ENCODE measurements around the gene HTRA3.

The HTRA3 gene

DNA sequence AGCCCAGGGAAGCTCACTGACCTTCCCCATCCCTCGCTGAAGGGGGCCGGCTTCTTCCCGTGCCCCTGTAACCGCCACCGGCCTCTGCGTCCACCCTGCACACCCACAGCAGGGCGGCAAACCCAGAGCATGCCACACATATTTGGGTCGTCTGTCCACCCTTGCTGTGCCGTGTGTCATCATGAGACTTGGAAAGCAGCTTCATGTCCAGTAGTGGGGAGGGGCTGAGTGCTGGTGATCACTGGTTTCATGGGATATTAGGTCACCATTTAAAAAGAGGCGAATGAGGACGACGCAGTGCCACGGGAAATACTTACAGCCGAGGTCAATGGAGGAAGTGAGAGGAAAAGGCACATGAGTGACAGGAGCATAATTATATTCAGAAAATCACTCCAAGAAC is 74.8 kb downstream of the HTRA3 start:
- Histone ChIP-seq H3K27ac (ENCODE audit: low read depth, low read length) (no peak overlapping the region), H3K56ac (ENCODE audit: low read length) (no peak overlapping the region)
- WGBS (ENCODE audit: extremely low coverage, insufficient coverage, low lambda C conversion rate) = no CpG with 5 or more reads among the region's 14 CpGs

DNA sequence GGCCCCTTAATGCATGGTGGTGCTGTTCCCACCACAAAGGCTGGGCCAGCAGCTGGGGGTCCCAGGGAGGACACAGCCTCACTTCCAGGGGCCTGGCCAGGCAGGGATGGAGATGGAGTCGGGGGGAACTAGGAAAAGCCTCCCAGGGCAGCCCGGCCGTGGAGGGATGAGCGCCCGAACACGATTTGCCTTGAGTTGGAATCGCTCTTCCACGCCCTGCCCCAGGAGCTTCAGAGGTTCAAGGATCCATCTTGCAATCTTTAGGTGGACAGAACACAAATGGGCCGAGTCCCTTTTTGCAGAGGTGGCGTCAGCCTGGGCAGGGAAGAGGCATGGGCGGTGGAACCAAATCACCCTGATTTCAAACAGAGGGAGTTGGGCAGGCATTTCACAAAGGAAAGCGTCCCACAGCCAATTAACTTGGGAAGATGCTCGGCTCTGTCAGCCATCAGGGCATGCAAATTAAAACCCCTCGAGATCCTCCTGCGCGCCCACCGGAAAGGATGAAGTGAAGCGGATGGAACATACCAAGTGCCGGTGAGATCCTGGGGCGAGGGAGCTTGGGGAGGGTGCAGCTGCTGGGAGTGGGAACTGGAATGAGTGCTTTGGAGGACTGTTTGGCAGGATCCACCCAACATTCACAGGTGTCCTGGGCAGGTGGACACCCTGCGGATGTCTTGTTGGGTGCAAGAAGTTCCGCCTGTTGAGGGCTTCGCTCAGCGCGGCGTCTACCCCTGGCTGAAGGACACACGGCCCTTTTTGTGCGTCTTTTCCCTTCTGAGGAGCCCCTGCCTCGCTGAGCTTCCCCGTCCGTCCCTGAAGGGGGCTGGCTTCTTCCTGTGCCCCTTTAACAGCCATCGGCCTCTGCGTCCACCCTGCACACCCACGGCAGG is 75.7 kb downstream of the HTRA3 start:
- Histone ChIP-seq H3K9ac (ENCODE audit: low read length) (no peak overlapping the region), H3K18ac (ENCODE audit: low read length) (no peak overlapping the region), H2BK5ac (ENCODE audit: low read length) (no peak overlapping the region), H3K4me3 (ENCODE audit: low read length) (no peak overlapping the region), H2AK5ac (ENCODE audit: low read length) (no peak overlapping the region), H4K5ac (ENCODE audit: low read length) (no peak overlapping the region), H4K8ac (ENCODE audit: low read depth, low read length) (no peak overlapping the region), H3K79me2 (ENCODE audit: control insufficient read depth, insufficient read depth, low read length) (no peaks in the 10 kb centered on the region), H3K36me3 (ENCODE audit: control insufficient read depth, insufficient read depth, low read length) (no peaks in the 10 kb centered on the region), H3K79me1 (ENCODE audit: low read length) (no peaks in the 10 kb centered on the region), H3K4me2 (ENCODE audit: low read length) (no peak overlapping the region), H3K27ac (ENCODE audit: low read depth, low read length) (no peak overlapping the region), H3K27me3 (ENCODE audit: insufficient read depth, low read length, poor library complexity) (no peaks in the 10 kb centered on the region), H2BK120ac (ENCODE audit: low read depth, low read length) (no peak overlapping the region), H3K4ac (ENCODE audit: low read depth, low read length) (no peak overlapping the region), H3K56ac (ENCODE audit: low read length) (no peak overlapping the region), H3K23ac (ENCODE audit: low read length) (no peak overlapping the region), H3K4me1 (ENCODE audit: control insufficient read depth, low read depth, low read length) (no peaks in the 10 kb centered on the region), H2BK15ac (replicated peaks; ENCODE audit: low read depth) (no peak overlapping the region)
- DNase-seq = no peak
- WGBS (ENCODE audit: extremely low coverage, insufficient coverage, low lambda C conversion rate) = no CpG with 5 or more reads among the region's 34 CpGs

More for the DNA sequence above, 74.8 kb downstream of the HTRA3 start:
- Histone ChIP-seq H3K27me3 (ENCODE audit: insufficient read depth, low read length, poor library complexity) (no peaks in the 10 kb centered on the region), H3K4me3 (ENCODE audit: low read length) (no peak overlapping the region), H4K8ac (ENCODE audit: low read depth, low read length) (no peak overlapping the region), H3K79me1 (ENCODE audit: low read length) (no peaks in the 10 kb centered on the region), H3K9ac (ENCODE audit: low read length) (no peak overlapping the region), H3K18ac (ENCODE audit: low read length) (no peak overlapping the region), H4K5ac (ENCODE audit: low read length) (no peak overlapping the region), H3K79me2 (ENCODE audit: control insufficient read depth, insufficient read depth, low read length) (no peaks in the 10 kb centered on the region), H2BK5ac (ENCODE audit: low read length) (no peak overlapping the region), H3K23ac (ENCODE audit: low read length) (no peak overlapping the region), H2BK120ac (ENCODE audit: low read depth, low read length) (no peak overlapping the region), H2BK15ac (replicated peaks; ENCODE audit: low read depth) (no peak overlapping the region), H2AK5ac (ENCODE audit: low read length) (no peak overlapping the region), H3K36me3 (ENCODE audit: control insufficient read depth, insufficient read depth, low read length) (no peaks in the 10 kb centered on the region), H3K4me2 (ENCODE audit: low read length) (no peak overlapping the region), H3K4ac (ENCODE audit: low read depth, low read length) (no peak overlapping the region), H3K4me1 (ENCODE audit: control insufficient read depth, low read depth, low read length) (no peaks in the 10 kb centered on the region)
- no peak for DNase-seq

DNA sequence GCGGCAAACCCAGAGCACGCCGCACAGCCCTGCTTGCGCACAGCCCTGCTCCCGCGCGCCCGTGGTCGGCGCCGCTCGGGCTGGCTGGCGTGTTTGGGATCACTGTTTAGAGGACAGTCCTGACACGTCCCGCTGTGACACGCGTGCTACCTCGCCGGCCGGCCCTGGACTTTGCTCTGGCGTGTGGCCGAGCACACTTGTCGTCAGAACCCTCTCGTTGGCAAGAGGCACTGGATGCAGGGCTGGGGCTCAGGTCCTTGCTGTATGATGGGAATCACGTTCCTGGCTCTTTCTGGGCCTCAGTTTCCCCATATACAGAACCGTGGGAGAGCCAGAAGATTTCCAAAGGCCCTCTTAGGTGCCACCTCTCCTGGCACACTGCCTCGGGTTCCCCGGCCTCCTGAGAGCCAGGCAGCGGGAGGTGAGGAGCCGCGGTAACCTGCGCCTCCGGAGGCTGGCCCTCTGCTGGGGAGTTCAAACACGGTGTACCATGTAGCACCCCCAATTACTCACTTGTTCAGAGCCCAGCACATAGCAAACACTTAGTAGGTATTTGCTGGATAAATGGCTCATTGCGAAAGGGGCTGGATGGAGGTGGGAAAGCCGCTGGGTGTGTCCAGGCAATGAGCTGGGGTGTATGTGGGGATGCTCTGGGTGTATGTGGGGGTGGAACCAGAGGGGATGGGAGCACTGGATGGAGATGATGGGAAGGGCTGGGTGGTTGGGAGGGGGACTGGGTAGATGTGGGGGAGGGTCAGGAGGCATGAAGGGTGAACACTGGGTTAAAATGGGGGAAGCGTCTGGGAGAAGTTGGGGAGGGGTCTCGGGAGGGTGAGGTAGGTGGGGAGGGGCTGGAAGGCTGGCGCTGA is 76.6 kb downstream of the HTRA3 start:
- no peak overlapping the region for H3K4me3 ChIP-seq (ENCODE audit: low read length)
- no peaks in the 10 kb centered on the region for H3K4me1 ChIP-seq (ENCODE audit: control insufficient read depth, low read depth, low read length)
- no peaks in the 10 kb centered on the region for H3K27me3 ChIP-seq (ENCODE audit: insufficient read depth, low read length, poor library complexity)
- H4K8ac ChIP-seq (ENCODE audit: low read depth, low read length) = no peak overlapping the region
- no peak overlapping the region for H3K9ac ChIP-seq (ENCODE audit: low read length)
- no peaks in the 10 kb centered on the region for H3K79me2 ChIP-seq (ENCODE audit: control insufficient read depth, insufficient read depth, low read length)
- H2BK15ac ChIP-seq (replicated peaks; ENCODE audit: low read depth) = no peak overlapping the region
- H2BK120ac ChIP-seq (ENCODE audit: low read depth, low read length) = no peak overlapping the region
- no peak overlapping the region for H2BK5ac ChIP-seq (ENCODE audit: low read length)
- no peak overlapping the region for H3K23ac ChIP-seq (ENCODE audit: low read length)
- H3K36me3 ChIP-seq (ENCODE audit: control insufficient read depth, insufficient read depth, low read length) = no peaks in the 10 kb centered on the region
- no peaks in the 10 kb centered on the region for H3K79me1 ChIP-seq (ENCODE audit: low read length)
- no peak overlapping the region for H4K5ac ChIP-seq (ENCODE audit: low read length)
- no peak overlapping the region for H3K4me2 ChIP-seq (ENCODE audit: low read length)
- H3K27ac ChIP-seq (ENCODE audit: low read depth, low read length) = no peak overlapping the region
- WGBS (ENCODE audit: extremely low coverage, insufficient coverage, low lambda C conversion rate) = no CpG with 5 or more reads among the region's 39 CpGs
- DNase-seq = no peak
- no peak overlapping the region for H3K56ac ChIP-seq (ENCODE audit: low read length)
- H2AK5ac ChIP-seq (ENCODE audit: low read length) = no peak overlapping the region
- H3K4ac ChIP-seq (ENCODE audit: low read depth, low read length) = no peak overlapping the region
- no peak overlapping the region for H3K18ac ChIP-seq (ENCODE audit: low read length)

- Histone ChIP-seq H2BK120ac (ENCODE audit: low read depth, low read length) (no peak overlapping the region), H3K18ac (ENCODE audit: low read length) (no peak overlapping the region), H3K9ac (ENCODE audit: low read length) (no peak overlapping the region), H3K56ac (ENCODE audit: low read length) (no peak overlapping the region), H2AK5ac (ENCODE audit: low read length) (no peak overlapping the region), H3K27me3 (ENCODE audit: insufficient read depth, low read length, poor library complexity) (no peaks in the 10 kb centered on the region), H3K79me1 (ENCODE audit: low read length) (no peaks in the 10 kb centered on the region), H4K5ac (ENCODE audit: low read length) (no peak overlapping the region), H2BK5ac (ENCODE audit: low read length) (no peak overlapping the region), H4K8ac (ENCODE audit: low read depth, low read length) (no peak overlapping the region), H3K4ac (ENCODE audit: low read depth, low read length) (no peak overlapping the region), H3K79me2 (ENCODE audit: control insufficient read depth, insufficient read depth, low read length) (no peaks in the 10 kb centered on the region), H2BK15ac (replicated peaks; ENCODE audit: low read depth) (no peak overlapping the region), H3K36me3 (ENCODE audit: control insufficient read depth, insufficient read depth, low read length) (no peaks in the 10 kb centered on the region), H3K4me2 (ENCODE audit: low read length) (no peak overlapping the region), H3K23ac (ENCODE audit: low read length) (no peak overlapping the region), H3K4me1 (ENCODE audit: control insufficient read depth, low read depth, low read length) (no peaks in the 10 kb centered on the region), H3K4me3 (ENCODE audit: low read length) (no peak overlapping the region), H3K27ac (ENCODE audit: low read depth, low read length) (no peak overlapping the region)
- no CpG with 5 or more reads among the region's 16 CpGs for WGBS (ENCODE audit: extremely low coverage, insufficient coverage, low lambda C conversion rate)
- DNase-seq = no peak
These were observed 77.5 kb downstream of the HTRA3 start for GRCh38 chr4:8346838-8347605.

- no peak overlapping the region for H2AK5ac ChIP-seq (ENCODE audit: low read length)
- no peak overlapping the region for H3K4me2 ChIP-seq (ENCODE audit: low read length)
- H3K79me1 ChIP-seq (ENCODE audit: low read length) = no peaks in the 10 kb centered on the region
- WGBS (ENCODE audit: extremely low coverage, insufficient coverage, low lambda C conversion rate) = no CpG with 5 or more reads among the region's 7 CpGs
- no peak overlapping the region for H3K23ac ChIP-seq (ENCODE audit: low read length)
- no peaks in the 10 kb centered on the region for H3K27me3 ChIP-seq (ENCODE audit: insufficient read depth, low read length, poor library complexity)
- no peak overlapping the region for H2BK120ac ChIP-seq (ENCODE audit: low read depth, low read length)
- no peak overlapping the region for H3K4me3 ChIP-seq (ENCODE audit: low read length)
- H4K5ac ChIP-seq (ENCODE audit: low read length) = no peak overlapping the region
- H3K4ac ChIP-seq (ENCODE audit: low read depth, low read length) = no peak overlapping the region
- DNase-seq = no peak
- no peak overlapping the region for H3K27ac ChIP-seq (ENCODE audit: low read depth, low read length)
- H4K8ac ChIP-seq (ENCODE audit: low read depth, low read length) = no peak overlapping the region
- H2BK5ac ChIP-seq (ENCODE audit: low read length) = no peak overlapping the region
- no peak overlapping the region for H3K56ac ChIP-seq (ENCODE audit: low read length)
- no peak overlapping the region for H3K9ac ChIP-seq (ENCODE audit: low read length)
- H3K18ac ChIP-seq (ENCODE audit: low read length) = no peak overlapping the region
- no peak overlapping the region for H2BK15ac ChIP-seq (replicated peaks; ENCODE audit: low read depth)
- no peaks in the 10 kb centered on the region for H3K4me1 ChIP-seq (ENCODE audit: control insufficient read depth, low read depth, low read length)
- no peaks in the 10 kb centered on the region for H3K36me3 ChIP-seq (ENCODE audit: control insufficient read depth, insufficient read depth, low read length)
- no peaks in the 10 kb centered on the region for H3K79me2 ChIP-seq (ENCODE audit: control insufficient read depth, insufficient read depth, low read length)
These were observed 78.1 kb downstream of the HTRA3 start for GRCh38 chr4:8347660-8348059.

Measured in mesendoderm (in vitro differentiated cells).